Measurements from ENCODE around the gene ZC3H7B. TPM values are rescaled to one million over a fixed set of nuclear protein-coding genes. Genes with fewer than 3 reads are reported as not detected.
A peak's percentile ranks its signal among the peaks of the same experiment; 100 is the strongest.
"Not testable (repeated sequence)": the region's sequence is repeated elsewhere in the genome, so short reads cannot be mapped to it uniquely, and the experiment has no call there.

ZC3H7B gene, protein sequence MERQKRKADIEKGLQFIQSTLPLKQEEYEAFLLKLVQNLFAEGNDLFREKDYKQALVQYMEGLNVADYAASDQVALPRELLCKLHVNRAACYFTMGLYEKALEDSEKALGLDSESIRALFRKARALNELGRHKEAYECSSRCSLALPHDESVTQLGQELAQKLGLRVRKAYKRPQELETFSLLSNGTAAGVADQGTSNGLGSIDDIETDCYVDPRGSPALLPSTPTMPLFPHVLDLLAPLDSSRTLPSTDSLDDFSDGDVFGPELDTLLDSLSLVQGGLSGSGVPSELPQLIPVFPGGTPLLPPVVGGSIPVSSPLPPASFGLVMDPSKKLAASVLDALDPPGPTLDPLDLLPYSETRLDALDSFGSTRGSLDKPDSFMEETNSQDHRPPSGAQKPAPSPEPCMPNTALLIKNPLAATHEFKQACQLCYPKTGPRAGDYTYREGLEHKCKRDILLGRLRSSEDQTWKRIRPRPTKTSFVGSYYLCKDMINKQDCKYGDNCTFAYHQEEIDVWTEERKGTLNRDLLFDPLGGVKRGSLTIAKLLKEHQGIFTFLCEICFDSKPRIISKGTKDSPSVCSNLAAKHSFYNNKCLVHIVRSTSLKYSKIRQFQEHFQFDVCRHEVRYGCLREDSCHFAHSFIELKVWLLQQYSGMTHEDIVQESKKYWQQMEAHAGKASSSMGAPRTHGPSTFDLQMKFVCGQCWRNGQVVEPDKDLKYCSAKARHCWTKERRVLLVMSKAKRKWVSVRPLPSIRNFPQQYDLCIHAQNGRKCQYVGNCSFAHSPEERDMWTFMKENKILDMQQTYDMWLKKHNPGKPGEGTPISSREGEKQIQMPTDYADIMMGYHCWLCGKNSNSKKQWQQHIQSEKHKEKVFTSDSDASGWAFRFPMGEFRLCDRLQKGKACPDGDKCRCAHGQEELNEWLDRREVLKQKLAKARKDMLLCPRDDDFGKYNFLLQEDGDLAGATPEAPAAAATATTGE
- 39.3 TPM for total RNA-seq
- 1 to 10 TPM in 3 of 4 donors, under 1 TPM in 1; 1.00 to 1.3 (median 1.3) TPM for polyA plus RNA-seq

DNA sequence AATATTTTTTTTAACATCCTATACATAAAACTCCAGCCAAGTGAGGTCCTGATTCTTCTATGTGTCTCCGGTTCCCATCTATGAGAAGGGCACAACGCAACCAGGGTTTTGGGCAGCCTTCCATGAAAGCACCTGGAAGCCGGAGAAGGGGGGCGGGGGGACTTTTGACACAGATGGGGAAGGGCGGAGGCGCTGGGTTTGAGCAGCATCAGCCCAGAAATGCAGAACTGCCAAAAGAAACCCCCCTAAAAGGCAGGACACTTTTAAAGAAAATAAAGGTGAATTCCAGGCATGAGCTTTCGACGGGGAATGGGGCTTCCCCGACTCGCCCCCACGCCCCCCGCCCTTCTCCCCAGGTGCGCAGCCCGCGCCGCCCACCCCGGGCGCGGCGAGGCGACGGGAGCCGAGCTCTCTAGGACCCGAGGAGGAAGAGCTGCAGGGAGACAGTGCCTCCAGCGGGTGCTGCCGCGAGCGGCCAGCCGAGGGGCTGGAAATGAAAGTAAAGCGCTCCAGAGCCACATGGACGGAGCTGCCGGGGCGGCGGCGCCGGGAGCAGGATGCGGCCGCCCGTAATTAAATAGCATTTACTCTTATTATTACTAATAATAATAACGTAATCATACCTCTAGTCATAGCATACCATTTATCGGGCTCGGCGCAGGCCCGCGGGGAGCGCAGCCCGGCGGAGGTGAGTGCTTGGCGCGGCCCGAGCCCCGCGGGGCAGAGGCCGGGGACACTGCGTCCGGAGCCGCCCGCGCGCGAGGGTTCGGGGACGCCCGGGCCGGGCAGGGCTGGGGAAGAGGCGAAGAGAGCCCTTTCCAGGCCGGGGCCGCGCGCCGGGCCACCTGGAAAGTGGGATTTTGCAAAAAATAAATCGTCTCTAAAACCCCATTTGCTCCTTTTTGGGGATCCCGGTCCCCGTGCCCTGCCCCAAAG lies at the start of gene ZC3H7B:
Gene ZC3H7B, plus strand, starts transcription at position 441 of the 936 bp plus-strand sequence. CDS start 19,136 bp downstream, outside the sequence.
- Mint-ChIP-seq H3K27ac (peak within 1 kb of the TSS; percentile 85 to 98 (median 96)), H3K4me1 (peaks cover 6 to 36% (median 24%) of the 10 kb centered on the region in 4 donors), H3K9me3 (peaks cover 0 to 2% (median 0%) of the 10 kb centered on the region in 7 donors), H3K27me3 (peaks cover 4% of the 10 kb centered on the region), H3K4me3 (peak within 1 kb of the TSS; percentile 80 to 88 (median 84)), H3K36me3 (no peaks in the 10 kb centered on the region)
- DNase-seq (peak; percentile 78 to 89 (median 85)), ATAC-seq (ENCODE audit: low read depth in 2 of 2) (peak; percentile 97 to 99)
- Histone ChIP-seq H3K36me3 (ENCODE audit: control insufficient read depth, insufficient read depth, low read length) (no peaks in the 10 kb centered on the region), H3K4me3 (ENCODE audit: low read depth, low read length) (peak within 1 kb of the TSS; percentile 73), H3K27ac (ENCODE audit: insufficient read depth, low read length, poor library complexity, severe bottlenecking) (peak within 1 kb of the TSS; percentile 88), H3K9me3 (ENCODE audit: control insufficient read depth in 2 of 2, low read length in 2 of 2) (no peaks in the 10 kb centered on the region), H3K4me1 (ENCODE audit: control insufficient read depth, insufficient read depth, low read length, poor library complexity, severe bottlenecking) (peaks cover 19% of the 10 kb centered on the region), H3K27me3 (ENCODE audit: control insufficient read depth, insufficient read depth, low read length) (no peaks in the 10 kb centered on the region)

- ATAC-seq (ENCODE audit: low read depth in 2 of 2), result no peak
- Histone ChIP-seq H3K4me3 (ENCODE audit: low read depth, low read length) (no peak overlapping the region), H3K27ac (ENCODE audit: insufficient read depth, low read length, poor library complexity, severe bottlenecking) (no peak overlapping the region), H3K4me1 (ENCODE audit: control insufficient read depth, insufficient read depth, low read length, poor library complexity, severe bottlenecking) (no peaks in the 10 kb centered on the region), H3K36me3 (ENCODE audit: control insufficient read depth, insufficient read depth, low read length) (peaks cover 90% of the 10 kb centered on the region), H3K9me3 (ENCODE audit: control insufficient read depth in 2 of 2, low read length in 2 of 2) (no peaks in the 10 kb centered on the region), H3K27me3 (ENCODE audit: control insufficient read depth, insufficient read depth, low read length) (no peaks in the 10 kb centered on the region)
- Mint-ChIP-seq H3K36me3 (peaks cover 26% of the 10 kb centered on the region), H3K4me1 (no peaks in the 10 kb centered on the region), H3K9me3 (no peaks in the 10 kb centered on the region), H3K27ac (peak overlapping the region in 1 of 3 donors; percentile 25), H3K4me3 (no peak overlapping the region), H3K27me3 (no peaks in the 10 kb centered on the region)
- DNase-seq, result no peak
Measured at GRCh38 chr22:41252365-41252764, 49.0 kb upstream of the ZC3H7B start.

DNA sequence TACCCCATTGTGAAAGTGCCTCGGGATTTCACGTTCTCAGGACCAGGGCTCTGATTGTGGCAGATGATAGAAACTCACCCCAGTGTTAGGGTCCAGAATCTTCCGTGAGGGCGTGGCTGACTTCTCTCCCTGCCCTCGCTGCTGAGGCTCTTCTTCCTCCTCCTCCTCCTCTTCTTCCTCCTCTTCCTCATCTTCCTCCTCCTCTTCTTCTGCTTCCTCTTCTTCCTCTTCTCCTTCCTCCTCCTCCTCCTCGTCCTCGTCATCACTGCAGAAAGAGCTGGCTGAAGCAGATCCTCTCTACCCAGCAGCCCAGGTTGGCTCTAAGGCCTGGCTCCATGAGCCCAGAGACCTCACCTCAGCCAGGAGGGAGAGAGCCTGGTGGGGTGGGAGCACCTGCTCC lies 47.1 kb upstream of the ZC3H7B start:
- Histone ChIP-seq H3K27ac (ENCODE audit: insufficient read depth, low read length, poor library complexity, severe bottlenecking) (no peak overlapping the region), H3K9me3 (ENCODE audit: control insufficient read depth in 2 of 2, low read length in 2 of 2) (no peaks in the 10 kb centered on the region), H3K4me1 (ENCODE audit: control insufficient read depth, insufficient read depth, low read length, poor library complexity, severe bottlenecking) (no peaks in the 10 kb centered on the region), H3K4me3 (ENCODE audit: low read depth, low read length) (no peak overlapping the region), H3K27me3 (ENCODE audit: control insufficient read depth, insufficient read depth, low read length) (no peaks in the 10 kb centered on the region), H3K36me3 (ENCODE audit: control insufficient read depth, insufficient read depth, low read length) (peaks cover 84% of the 10 kb centered on the region)
- ATAC-seq (ENCODE audit: low read depth in 2 of 2) (no peak), DNase-seq (no peak)
- peaks cover 28% of the 10 kb centered on the region for H3K36me3 Mint-ChIP-seq
- no peaks in the 10 kb centered on the region for H3K9me3 Mint-ChIP-seq
- H3K27ac Mint-ChIP-seq, result no peak overlapping the region
- no peak overlapping the region for H3K4me3 Mint-ChIP-seq
- H3K27me3 Mint-ChIP-seq, result no peaks in the 10 kb centered on the region
- no peaks in the 10 kb centered on the region for H3K4me1 Mint-ChIP-seq

DNA sequence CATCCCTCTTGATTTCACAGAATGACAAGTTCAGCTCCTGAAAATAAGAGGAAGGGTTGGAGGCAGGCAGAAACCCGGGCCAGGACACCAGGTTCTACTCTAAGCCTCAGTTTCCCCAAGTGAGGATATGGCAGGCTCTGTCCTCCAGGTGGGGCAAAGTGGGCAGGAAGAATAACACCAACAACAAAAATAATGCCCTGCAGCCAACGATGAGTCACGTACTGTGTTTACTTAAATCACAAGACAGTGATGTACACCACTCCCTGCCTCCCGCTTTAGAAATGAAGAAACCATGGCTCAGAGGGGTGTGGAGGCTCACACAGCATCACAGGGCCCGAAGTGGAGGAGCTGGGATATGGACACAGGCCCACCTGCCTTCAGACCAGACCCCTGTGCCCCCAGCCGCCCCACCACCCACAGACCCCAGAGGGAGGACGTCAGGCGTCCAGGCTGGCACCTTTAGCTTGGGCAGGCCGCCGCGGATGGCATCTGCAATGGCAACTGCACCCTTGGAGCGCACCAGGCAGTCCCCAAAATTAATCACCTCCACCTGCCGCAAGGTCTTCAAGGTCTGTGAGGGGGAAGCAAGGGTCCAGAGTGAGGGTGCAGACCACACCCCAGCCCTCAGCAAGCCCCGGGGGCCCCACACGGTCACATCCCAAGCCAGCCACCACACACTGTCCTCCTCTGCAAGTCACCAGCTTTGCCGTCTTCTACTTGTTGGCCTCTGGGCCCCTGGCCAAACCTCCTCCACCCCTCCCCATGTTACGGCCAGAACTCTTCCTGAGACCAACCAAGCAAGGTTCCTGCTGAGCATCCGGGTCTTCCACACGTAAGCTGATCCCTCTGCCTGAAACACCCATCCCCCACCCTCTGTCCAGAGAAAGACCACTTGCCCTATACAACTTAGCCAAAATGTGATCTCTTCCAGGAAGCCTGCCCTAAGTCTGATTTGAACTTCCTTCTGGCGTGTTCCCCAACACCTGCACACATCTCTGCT lies 44.8 kb upstream of the ZC3H7B start:
- H3K4me1 Mint-ChIP-seq, result no peaks in the 10 kb centered on the region
- H3K36me3 Mint-ChIP-seq, result peaks cover 16% of the 10 kb centered on the region
- no peaks in the 10 kb centered on the region for H3K9me3 Mint-ChIP-seq
- ATAC-seq (ENCODE audit: low read depth in 2 of 2) (no peak), DNase-seq (no peak)
- Histone ChIP-seq H3K4me1 (ENCODE audit: control insufficient read depth, insufficient read depth, low read length, poor library complexity, severe bottlenecking) (no peaks in the 10 kb centered on the region), H3K9me3 (ENCODE audit: control insufficient read depth in 2 of 2, low read length in 2 of 2) (no peaks in the 10 kb centered on the region), H3K27me3 (ENCODE audit: control insufficient read depth, insufficient read depth, low read length) (no peaks in the 10 kb centered on the region), H3K4me3 (ENCODE audit: low read depth, low read length) (no peak overlapping the region), H3K36me3 (ENCODE audit: control insufficient read depth, insufficient read depth, low read length) (peaks cover 79% of the 10 kb centered on the region), H3K27ac (ENCODE audit: insufficient read depth, low read length, poor library complexity, severe bottlenecking) (no peak overlapping the region)
- peak overlapping the region in 1 of 3 donors; percentile 7 for H3K27ac Mint-ChIP-seq
- no peak overlapping the region for H3K4me3 Mint-ChIP-seq
- H3K27me3 Mint-ChIP-seq, result no peaks in the 10 kb centered on the region

DNA sequence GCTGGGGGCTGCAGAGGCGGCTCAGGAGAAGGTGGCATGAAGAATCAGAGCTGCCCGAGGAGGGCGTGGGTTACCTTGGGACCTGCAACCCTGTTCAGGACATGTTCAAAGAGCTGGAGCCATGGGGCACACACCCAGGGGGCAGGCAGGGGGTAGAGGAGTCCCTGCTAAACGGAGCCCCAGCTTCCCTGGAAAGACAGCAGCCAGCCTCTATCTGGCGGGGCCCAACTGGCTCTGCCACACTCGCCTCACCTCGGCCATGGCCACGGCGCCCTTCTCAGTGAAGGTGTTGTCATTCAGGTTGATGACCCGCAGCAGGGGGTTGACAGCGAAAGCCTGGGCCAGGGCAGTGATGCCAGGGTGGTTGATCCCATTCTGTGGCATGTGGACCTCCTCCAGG lies 43.6 kb upstream of the ZC3H7B start:
- no peak overlapping the region for H3K27ac ChIP-seq (ENCODE audit: insufficient read depth, low read length, poor library complexity, severe bottlenecking)
- H3K4me3 Mint-ChIP-seq, result no peak overlapping the region
- no peaks in the 10 kb centered on the region for H3K9me3 Mint-ChIP-seq
- no peaks in the 10 kb centered on the region for H3K27me3 Mint-ChIP-seq
- ATAC-seq (ENCODE audit: low read depth in 2 of 2), result no peak
- H3K27ac Mint-ChIP-seq, result no peak overlapping the region
- no peaks in the 10 kb centered on the region for H3K4me1 ChIP-seq (ENCODE audit: control insufficient read depth, insufficient read depth, low read length, poor library complexity, severe bottlenecking)
- DNase-seq, result no peak
- no peaks in the 10 kb centered on the region for H3K4me1 Mint-ChIP-seq
- H3K27me3 ChIP-seq (ENCODE audit: control insufficient read depth, insufficient read depth, low read length), result no peaks in the 10 kb centered on the region
- H3K36me3 Mint-ChIP-seq, result peaks cover 14% of the 10 kb centered on the region
- H3K9me3 ChIP-seq (ENCODE audit: control insufficient read depth in 2 of 2, low read length in 2 of 2), result no peaks in the 10 kb centered on the region
- no peak overlapping the region for H3K4me3 ChIP-seq (ENCODE audit: low read depth, low read length)
- H3K36me3 ChIP-seq (ENCODE audit: control insufficient read depth, insufficient read depth, low read length), result peaks cover 82% of the 10 kb centered on the region

DNA sequence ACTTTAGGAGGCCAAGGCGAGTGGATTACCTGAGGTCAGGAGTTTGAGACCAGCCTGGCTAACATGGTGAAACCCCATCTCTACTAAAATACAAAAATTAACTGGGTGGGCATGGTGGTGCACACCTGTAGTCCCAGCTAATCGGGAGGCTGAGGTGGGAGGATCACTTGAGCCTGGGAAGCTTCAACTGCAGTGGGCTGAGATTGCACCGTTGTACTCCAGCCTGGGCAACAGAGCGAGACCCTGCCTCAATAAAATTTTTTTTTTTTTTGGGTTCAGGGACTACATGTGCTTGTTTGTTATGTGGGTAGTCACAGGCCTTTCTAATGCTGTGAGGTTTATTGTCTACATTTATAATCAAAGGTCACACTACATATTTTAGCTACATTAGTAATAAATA lies 41.6 kb upstream of the ZC3H7B start:
- H3K4me3 Mint-ChIP-seq; H3K9me3 Mint-ChIP-seq; H3K9me3 ChIP-seq (ENCODE audit: control insufficient read depth in 2 of 2, low read length in 2 of 2); H3K27me3 Mint-ChIP-seq; H3K27ac Mint-ChIP-seq; ATAC-seq (ENCODE audit: low read depth in 2 of 2); H3K4me1 Mint-ChIP-seq; H3K27ac ChIP-seq (ENCODE audit: insufficient read depth, low read length, poor library complexity, severe bottlenecking); H3K27me3 ChIP-seq (ENCODE audit: control insufficient read depth, insufficient read depth, low read length); H3K4me3 ChIP-seq (ENCODE audit: low read depth, low read length); H3K4me1 ChIP-seq (ENCODE audit: control insufficient read depth, insufficient read depth, low read length, poor library complexity, severe bottlenecking); DNase-seq: not testable (repeated sequence)
- H3K36me3 ChIP-seq (ENCODE audit: control insufficient read depth, insufficient read depth, low read length), result peaks cover 85% of the 10 kb centered on the region
- H3K36me3 Mint-ChIP-seq, result peaks cover 15% of the 10 kb centered on the region
